Breast epithelium (tissue), 3 donors: Measurements from ENCODE around the gene SYT7.

ENCODE experiments used
- POLR2A ChIP-seq: fragments of 450-650 bp; IDR thresholded peaks from one replicate; pipeline ENCODE4 v1.6.1; 2016; ENCODE audit warnings: antibody characterized with exemption, mild to moderate bottlenecking, moderate library complexity
- POLR2AphosphoS5 ChIP-seq, 3 donors: sonication (generic); formaldehyde crosslinking; IDR thresholded peaks; one replicate each; pipeline ENCODE4 v1.6.1; 2017; ENCODE audit warnings: antibody characterized with exemption in 3 of 3
- TF ChIP-seq, protein P1 (sequence below), 3 donors: fragments of 450-650 bp; IDR thresholded peaks; one replicate each; pipeline ENCODE4 v1.5.1; 2016 to 2017; ENCODE audit warnings: antibody characterized with exemption in 3 of 3, mild to moderate bottlenecking in 3 of 3, moderate library complexity in 3 of 3

DNA sequence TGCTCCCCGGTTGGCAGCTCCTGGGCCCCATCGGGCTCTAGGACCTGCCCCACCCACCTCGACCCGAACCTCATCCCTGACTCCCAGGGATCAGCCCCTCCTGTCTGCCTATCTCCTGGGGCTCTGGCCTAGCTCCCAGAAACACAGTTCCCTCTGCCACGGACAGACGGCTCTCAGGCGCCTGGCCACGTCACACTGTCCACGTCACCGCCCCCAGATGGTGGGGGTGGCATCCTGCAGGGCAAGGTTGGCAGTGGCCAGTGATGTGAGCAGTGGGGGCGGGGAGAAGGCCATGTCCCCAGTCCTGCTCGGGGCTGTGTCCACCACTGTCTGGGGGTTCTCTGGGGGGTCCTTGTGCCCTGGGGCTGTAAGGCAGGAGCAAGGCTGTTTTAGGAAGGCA is 29.2 kb downstream of the SYT7 start:
- TF ChIP-seq, protein P1, sequence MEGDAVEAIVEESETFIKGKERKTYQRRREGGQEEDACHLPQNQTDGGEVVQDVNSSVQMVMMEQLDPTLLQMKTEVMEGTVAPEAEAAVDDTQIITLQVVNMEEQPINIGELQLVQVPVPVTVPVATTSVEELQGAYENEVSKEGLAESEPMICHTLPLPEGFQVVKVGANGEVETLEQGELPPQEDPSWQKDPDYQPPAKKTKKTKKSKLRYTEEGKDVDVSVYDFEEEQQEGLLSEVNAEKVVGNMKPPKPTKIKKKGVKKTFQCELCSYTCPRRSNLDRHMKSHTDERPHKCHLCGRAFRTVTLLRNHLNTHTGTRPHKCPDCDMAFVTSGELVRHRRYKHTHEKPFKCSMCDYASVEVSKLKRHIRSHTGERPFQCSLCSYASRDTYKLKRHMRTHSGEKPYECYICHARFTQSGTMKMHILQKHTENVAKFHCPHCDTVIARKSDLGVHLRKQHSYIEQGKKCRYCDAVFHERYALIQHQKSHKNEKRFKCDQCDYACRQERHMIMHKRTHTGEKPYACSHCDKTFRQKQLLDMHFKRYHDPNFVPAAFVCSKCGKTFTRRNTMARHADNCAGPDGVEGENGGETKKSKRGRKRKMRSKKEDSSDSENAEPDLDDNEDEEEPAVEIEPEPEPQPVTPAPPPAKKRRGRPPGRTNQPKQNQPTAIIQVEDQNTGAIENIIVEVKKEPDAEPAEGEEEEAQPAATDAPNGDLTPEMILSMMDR (IDR thresholded peaks at IDR 0.05), result no peak
- TF ChIP-seq POLR2AphosphoS5 (IDR thresholded peaks at IDR 0.05) (no peak), POLR2A (no peak)
